HUES48 (cell line): ENCODE measurements around the gene GALK2.
"Not testable (repeated sequence)": the region's sequence is repeated elsewhere in the genome, so short reads cannot be mapped to it uniquely, and the experiment has no call there.

Source experiments
- H3K27ac ChIP-seq: one replicate; pipeline ENCODE4 v1.7.0; 2013; ENCODE audit warnings: low read depth, low read length, inconsistent platforms
- H3K27me3 ChIP-seq: 2 replicates; pipeline ENCODE4 v1.6.1; 2013; ENCODE audit warnings: mild to moderate bottlenecking, low read length; ENCODE audit not compliant: control insufficient read depth, insufficient read depth
- H3K36me3 ChIP-seq: 2 replicates; pipeline ENCODE4 v1.6.1; 2013; ENCODE audit warnings: low read length; ENCODE audit not compliant: control insufficient read depth, insufficient read depth
- H3K4me1 ChIP-seq: 2 replicates; pipeline ENCODE4 v1.6.1; 2013; ENCODE audit warnings: mild to moderate bottlenecking, low read length; ENCODE audit not compliant: control insufficient read depth, insufficient read depth
- H3K4me3 ChIP-seq: 2 replicates; pipeline ENCODE4 v1.5.1; 2013; ENCODE audit warnings: mild to moderate bottlenecking, low read depth, low read length
- H3K9ac ChIP-seq: 2 replicates; pipeline ENCODE4 v1.6.1; 2013; ENCODE audit warnings: mild to moderate bottlenecking, low read depth, low read length, moderate library complexity
- H3K9me3 ChIP-seq: 2 replicates; pipeline ENCODE4 v1.6.1; 2013; ENCODE audit warnings: low read length; ENCODE audit not compliant: control insufficient read depth, insufficient read depth

Gene GALK2

GRCh38 chr15:49187549-49188245, 17.6 kb downstream of the GALK2 start:
- Histone ChIP-seq H3K27me3 (no peaks in the 10 kb centered on the region), H3K4me1 (peaks cover 34% of the 10 kb centered on the region), H3K36me3 (no peaks in the 10 kb centered on the region), H3K9me3 (no peaks in the 10 kb centered on the region), H3K4me3 (no peak overlapping the region), H3K27ac (no peak overlapping the region), H3K9ac (no peak overlapping the region)

GRCh38 chr15:49188933-49189332, 18.9 kb downstream of the GALK2 start:
- Histone ChIP-seq H3K36me3 (no peaks in the 10 kb centered on the region), H3K4me3 (no peak overlapping the region)

GRCh38 chr15:49189631-49190030, 19.6 kb downstream of the GALK2 start:
- no peak overlapping the region for H3K4me3 ChIP-seq
- H3K27me3 ChIP-seq, result no peaks in the 10 kb centered on the region
- peaks cover 34% of the 10 kb centered on the region for H3K4me1 ChIP-seq
- H3K9ac ChIP-seq, result no peak overlapping the region
- no peaks in the 10 kb centered on the region for H3K36me3 ChIP-seq
- no peaks in the 10 kb centered on the region for H3K9me3 ChIP-seq
- no peak overlapping the region for H3K27ac ChIP-seq

More at GRCh38 chr15:49188933-49189332, 18.9 kb downstream of the GALK2 start:
- Histone ChIP-seq H3K9me3 (no peaks in the 10 kb centered on the region), H3K4me1 (peaks cover 34% of the 10 kb centered on the region), H3K27ac (no peak overlapping the region), H3K9ac (no peak overlapping the region), H3K27me3 (no peaks in the 10 kb centered on the region)

- H3K4me1 ChIP-seq, result peaks cover 34% of the 10 kb centered on the region
- H3K36me3 ChIP-seq, result no peaks in the 10 kb centered on the region
- H3K9me3 ChIP-seq, result no peaks in the 10 kb centered on the region
- no peak overlapping the region for H3K27ac ChIP-seq
- no peaks in the 10 kb centered on the region for H3K27me3 ChIP-seq
- H3K9ac ChIP-seq, result no peak overlapping the region
- no peak overlapping the region for H3K4me3 ChIP-seq
Observed at GRCh38 chr15:49190586-49190985, 20.5 kb downstream of the GALK2 start.

- no peaks in the 10 kb centered on the region for H3K27me3 ChIP-seq
- H3K9ac ChIP-seq, result no peak overlapping the region
- no peak overlapping the region for H3K27ac ChIP-seq
- H3K36me3 ChIP-seq, result no peaks in the 10 kb centered on the region
- H3K9me3 ChIP-seq, result no peaks in the 10 kb centered on the region
- no peak overlapping the region for H3K4me3 ChIP-seq
- H3K4me1 ChIP-seq, result peaks cover 34% of the 10 kb centered on the region
Observed at GRCh38 chr15:49191892-49192291, 21.8 kb downstream of the GALK2 start.

- Histone ChIP-seq H3K9ac (no peak overlapping the region), H3K27ac (no peak overlapping the region), H3K27me3 (no peaks in the 10 kb centered on the region), H3K36me3 (no peaks in the 10 kb centered on the region), H3K4me1 (no peaks in the 10 kb centered on the region), H3K4me3 (no peak overlapping the region), H3K9me3 (no peaks in the 10 kb centered on the region)
Observed at GRCh38 chr15:49196856-49197255, 26.8 kb downstream of the GALK2 start.

GRCh38 chr15:49199666-49200065, 29.6 kb downstream of the GALK2 start:
- no peaks in the 10 kb centered on the region for H3K36me3 ChIP-seq

GRCh38 chr15:49200347-49200746, 30.3 kb downstream of the GALK2 start:
- no peak overlapping the region for H3K4me3 ChIP-seq
- no peak overlapping the region for H3K27ac ChIP-seq
- no peak overlapping the region for H3K9ac ChIP-seq
- H3K27me3 ChIP-seq, result no peaks in the 10 kb centered on the region
- no peaks in the 10 kb centered on the region for H3K9me3 ChIP-seq
- no peaks in the 10 kb centered on the region for H3K4me1 ChIP-seq
- no peaks in the 10 kb centered on the region for H3K36me3 ChIP-seq

More at GRCh38 chr15:49199666-49200065, 29.6 kb downstream of the GALK2 start:
- no peaks in the 10 kb centered on the region for H3K27me3 ChIP-seq
- no peak overlapping the region for H3K4me3 ChIP-seq
- H3K9ac ChIP-seq, result no peak overlapping the region
- H3K4me1 ChIP-seq, result no peaks in the 10 kb centered on the region
- no peak overlapping the region for H3K27ac ChIP-seq
- H3K9me3 ChIP-seq, result no peaks in the 10 kb centered on the region

- H3K36me3 ChIP-seq, H3K4me1 ChIP-seq, H3K9me3 ChIP-seq, H3K27me3 ChIP-seq, H3K27ac ChIP-seq, H3K4me3 ChIP-seq, H3K9ac ChIP-seq: not testable (repeated sequence)
Observed at GRCh38 chr15:49208102-49208501, 38.1 kb downstream of the GALK2 start.

- Histone ChIP-seq H3K9me3 (no peaks in the 10 kb centered on the region), H3K9ac (no peak overlapping the region), H3K27ac (no peak overlapping the region), H3K4me1 (no peaks in the 10 kb centered on the region), H3K36me3 (no peaks in the 10 kb centered on the region), H3K27me3 (no peaks in the 10 kb centered on the region), H3K4me3 (no peak overlapping the region)
Observed at GRCh38 chr15:49212897-49213296, 42.9 kb downstream of the GALK2 start.

- Histone ChIP-seq H3K4me1 (no peaks in the 10 kb centered on the region), H3K27me3 (no peaks in the 10 kb centered on the region), H3K9ac (no peak overlapping the region), H3K36me3 (no peaks in the 10 kb centered on the region), H3K9me3 (no peaks in the 10 kb centered on the region), H3K4me3 (no peak overlapping the region), H3K27ac (no peak overlapping the region)
Observed at GRCh38 chr15:49215768-49216739, 46.0 kb downstream of the GALK2 start.
